K562 (cell line): Measurements from ENCODE around the gene MAST1. TPM values are rescaled to one million over a fixed set of nuclear protein-coding genes. Genes with fewer than 3 reads are reported as not detected.

Experiments used
- ARHGAP35 ChIP-seq: fragments of 450-650 bp; IDR thresholded peaks from 2 replicates; pipeline ENCODE4 v1.6.1; 2018; ENCODE audit not compliant: partially characterized antibody
- CBX1 ChIP-seq: sonication (generic); IDR thresholded peaks from 2 replicates; pipeline ENCODE4 v1.6.1; 2016; ENCODE audit warnings: antibody characterized with exemption, low read depth, mild to moderate bottlenecking
- CHD4 ChIP-seq: fragments of 200-600 bp; sonication (generic); IDR thresholded peaks from 3 replicates; pipeline ENCODE4 v1.6.1; 2012; ENCODE audit warnings: low read depth, mild to moderate bottlenecking, mixed read lengths, low read length, inconsistent platforms; ENCODE audit not compliant: insufficient read depth, insufficient replicate concordance, poor library complexity, severe bottlenecking
- CREB1 ChIP-seq, 2 experiments: sonication (generic) in 1 of 2; formaldehyde crosslinking in 1 of 2; IDR thresholded peaks; 2 replicates each; pipeline versions ENCODE4 v1.6.1 to v1.8.0; 2012 to 2022; ENCODE audit warnings: inconsistent platforms in 1 of 2, mild to moderate bottlenecking in 1 of 2, missing genetic modification reagents in 1 of 2, moderate library complexity in 1 of 2
- ESRRA ChIP-seq: fragments of 450-650 bp; IDR thresholded peaks from 2 replicates; pipeline ENCODE4 v1.6.1; 2014; ENCODE audit warnings: low read depth, mild to moderate bottlenecking, moderate library complexity, borderline replicate concordance
- HMGN3 ChIP-seq: IDR thresholded peaks from 2 replicates; pipeline ENCODE4 v1.6.1; 2011; ENCODE audit warnings: borderline replicate concordance, low read depth, mild to moderate bottlenecking, mixed read lengths, low read length; ENCODE audit not compliant: insufficient read length; ENCODE audit errors: extremely low read depth
- IFI16 ChIP-seq: fragments of 250-450 bp; sonication (Bioruptor Pico); IDR thresholded peaks from 2 replicates; pipeline ENCODE4 v2.1.2; 2022; ENCODE audit warnings: mild to moderate bottlenecking, inconsistent platforms
- KLF1 ChIP-seq: fragments of 450-650 bp; IDR thresholded peaks from 2 replicates; pipeline ENCODE4 v1.6.1; 2016; ENCODE audit warnings: missing genetic modification characterization, missing compliant biosample characterization
- KLF13 ChIP-seq: fragments of 450-650 bp; IDR thresholded peaks from 2 replicates; pipeline ENCODE4 v1.6.1; 2016; ENCODE audit warnings: missing genetic modification characterization, low read depth, mild to moderate bottlenecking, missing compliant biosample characterization, moderate library complexity, borderline replicate concordance
- MTA2 ChIP-seq: fragments of 450-650 bp; IDR thresholded peaks from 2 replicates; pipeline ENCODE4 v1.6.1; 2016; ENCODE audit warnings: low read depth
- MTA3 ChIP-seq: fragments of 450-650 bp; formaldehyde crosslinking; IDR thresholded peaks from 2 replicates; pipeline ENCODE4 v1.6.1; 2017; ENCODE audit warnings: mild to moderate bottlenecking, borderline replicate concordance
- PHTF2 ChIP-seq: fragments of 250-450 bp; sonication (Bioruptor Pico); IDR thresholded peaks from 2 replicates; pipeline ENCODE4 v1.5.0; 2021; ENCODE audit warnings: mild to moderate bottlenecking
- SP2 ChIP-seq: IDR thresholded peaks from 2 replicates; pipeline ENCODE4 v1.6.1; 2011; ENCODE audit warnings: mild to moderate bottlenecking, low read depth, low read length, moderate library complexity; ENCODE audit not compliant: poor library complexity, severe bottlenecking; ENCODE audit errors: extremely low read depth
- TAF7 ChIP-seq: fragments of 450-650 bp; IDR thresholded peaks from 2 replicates; pipeline ENCODE4 v1.6.1; 2016; ENCODE audit warnings: missing genetic modification characterization, missing compliant biosample characterization
- TEAD2 ChIP-seq: fragments of 450-650 bp; IDR thresholded peaks from 2 replicates; pipeline ENCODE4 v1.6.1; 2016; ENCODE audit warnings: missing genetic modification characterization, control low read depth, missing compliant biosample characterization
- ZHX1 ChIP-seq: fragments of 150-350 bp; conservative IDR thresholded peaks from 2 replicates; pipeline ENCODE4 v1.6.1; 2014; ENCODE audit warnings: low read length
- ZNF75A ChIP-seq: fragments of 450-650 bp; formaldehyde crosslinking; IDR thresholded peaks from 2 replicates; pipeline ENCODE4 v1.4.0; 2020; ENCODE audit warnings: mild to moderate bottlenecking
- polyA plus RNA-seq, 8 experiments: library from polyadenylated mRNA; depleted of rRNA in 4 of 8; stranded (reverse) in 5 of 8; unstranded in 3 of 8; fragments of >200 nt; fragmentation: Nextera tagmentation in 2 of 8; fragmentation: Illumina TruSeq in 1 of 8; extraction: Ambion mirVana in 2 of 8; extraction: Trizol in 1 of 8; gene quantifications; 2 replicates each; pipeline versions ENCODE4 v1.2.1 to v1.2.3, GENCODE V29; 2011 to 2014; ENCODE audit warnings: inconsistent platforms in 1 of 8, missing spikeins in 1 of 8
- total RNA-seq, 7 experiments: library from RNA; depleted of rRNA in 6 of 7; stranded (reverse); fragments of >200 nt in 6 of 7; fragmentation: Illumina TruSeq in 2 of 7; extraction: Trizol in 2 of 7; gene quantifications; 2 replicates each; pipeline versions ENCODE4 v1.2.1 to v1.2.3, GENCODE V29; 2011 to 2021; ENCODE audit warnings: low replicate concordance in 1 of 7
- TF ChIP-seq, protein P1 (sequence below): sonication (generic); formaldehyde crosslinking; IDR thresholded peaks from 2 replicates; pipeline ENCODE4 v1.8.0; 2022; ENCODE audit warnings: mild to moderate bottlenecking, missing genetic modification reagents
- TF ChIP-seq, protein P2 (sequence below), 2 experiments: IDR thresholded peaks; 2 replicates each; pipeline ENCODE4 v1.6.1; 2011; ENCODE audit warnings: borderline replicate concordance in 1 of 2, control low read depth in 1 of 2, low read depth in 1 of 2, low read length in 1 of 2, mild to moderate bottlenecking in 1 of 2, mixed read lengths in 1 of 2, moderate library complexity in 1 of 2; ENCODE audit not compliant: insufficient read depth in 1 of 2, insufficient read length in 1 of 2, poor library complexity in 1 of 2, severe bottlenecking in 1 of 2; ENCODE audit errors: extremely low read depth in 1 of 2
- TF ChIP-seq, protein P3 (sequence below): fragments of 250-450 bp; sonication (Bioruptor Pico); IDR thresholded peaks from 2 replicates; pipeline ENCODE4 v1.8.0; 2022; ENCODE audit warnings: inconsistent platforms

The MAST1 gene
- total and polyA plus RNA-seq, 9 of the 15 experiments (the other 6 are each of a cell fraction or from before 2014, with no cell fraction given), result 0.48 to 10.3 (median 3.9) TPM

GRCh38 chr19:12806242-12807081, 31.9 kb upstream of the MAST1 start, which contains the start of gene RNASEH2A (continued):
- TF ChIP-seq, protein P1, sequence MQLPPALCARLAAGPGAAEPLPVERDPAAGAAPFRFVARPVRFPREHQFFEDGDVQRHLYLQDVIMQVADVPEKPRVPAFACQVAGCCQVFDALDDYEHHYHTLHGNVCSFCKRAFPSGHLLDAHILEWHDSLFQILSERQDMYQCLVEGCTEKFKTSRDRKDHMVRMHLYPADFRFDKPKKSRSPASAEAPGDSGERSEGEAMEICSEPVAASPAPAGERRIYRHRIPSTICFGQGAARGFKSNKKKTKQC (CRISPR knock-in tag), result peak; percentile 38; the same call in 1 of the 2 replicates
- peak; percentile 7; the same call in 1 of the 2 replicates for TF ChIP-seq TAF7
- peak; percentile 71; the same call in 1 of the 2 replicates for TF ChIP-seq CBX1
- peak; percentile 42; the same call in 1 of the 2 replicates for TF ChIP-seq ESRRA
- TF ChIP-seq TEAD2, result no peak
- peak; percentile 78; the same call in 1 of the 2 replicates for TF ChIP-seq ZHX1
- TF ChIP-seq HMGN3, result peak; percentile 78
- 0 out of 2 replicates have a peak, but pooled peaks have one; percentile 40 for TF ChIP-seq ZNF75A
- 0 out of 2 replicates have a peak, but pooled peaks have one; percentile 56 for TF ChIP-seq KLF13 (tag)
- peak; percentile 70 for TF ChIP-seq MTA3
- TF ChIP-seq PHTF2 (CRISPR knock-in tag), result no peak
- no peak for TF ChIP-seq MTA2
- TF ChIP-seq, protein P2, sequence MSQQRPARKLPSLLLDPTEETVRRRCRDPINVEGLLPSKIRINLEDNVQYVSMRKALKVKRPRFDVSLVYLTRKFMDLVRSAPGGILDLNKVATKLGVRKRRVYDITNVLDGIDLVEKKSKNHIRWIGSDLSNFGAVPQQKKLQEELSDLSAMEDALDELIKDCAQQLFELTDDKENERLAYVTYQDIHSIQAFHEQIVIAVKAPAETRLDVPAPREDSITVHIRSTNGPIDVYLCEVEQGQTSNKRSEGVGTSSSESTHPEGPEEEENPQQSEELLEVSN (IDR thresholded peaks at IDR 0.05; ENCODE audit: borderline replicate concordance in 1 of 2, extremely low read depth in 1 of 2, insufficient read depth in 1 of 2, insufficient read length in 1 of 2, low read depth in 1 of 2, low read length in 1 of 2, poor library complexity in 1 of 2, severe bottlenecking in 1 of 2), result peak; percentile 95 to 98
- no peak for TF ChIP-seq SP2
- TF ChIP-seq IFI16 (CRISPR knock-in tag), result no peak
- TF ChIP-seq, protein P3, sequence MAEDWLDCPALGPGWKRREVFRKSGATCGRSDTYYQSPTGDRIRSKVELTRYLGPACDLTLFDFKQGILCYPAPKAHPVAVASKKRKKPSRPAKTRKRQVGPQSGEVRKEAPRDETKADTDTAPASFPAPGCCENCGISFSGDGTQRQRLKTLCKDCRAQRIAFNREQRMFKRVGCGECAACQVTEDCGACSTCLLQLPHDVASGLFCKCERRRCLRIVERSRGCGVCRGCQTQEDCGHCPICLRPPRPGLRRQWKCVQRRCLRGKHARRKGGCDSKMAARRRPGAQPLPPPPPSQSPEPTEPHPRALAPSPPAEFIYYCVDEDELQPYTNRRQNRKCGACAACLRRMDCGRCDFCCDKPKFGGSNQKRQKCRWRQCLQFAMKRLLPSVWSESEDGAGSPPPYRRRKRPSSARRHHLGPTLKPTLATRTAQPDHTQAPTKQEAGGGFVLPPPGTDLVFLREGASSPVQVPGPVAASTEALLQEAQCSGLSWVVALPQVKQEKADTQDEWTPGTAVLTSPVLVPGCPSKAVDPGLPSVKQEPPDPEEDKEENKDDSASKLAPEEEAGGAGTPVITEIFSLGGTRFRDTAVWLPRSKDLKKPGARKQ (CRISPR knock-in tag), result no peak
- TF ChIP-seq CREB1 (IDR thresholded peaks at IDR 0.05), result peak; percentile 95
- TF ChIP-seq CREB1 (CRISPR knock-in tag; IDR thresholded peaks at IDR 0.05), result peak; percentile 96
- peak; percentile 98 for TF ChIP-seq KLF1 (tag)
- TF ChIP-seq CHD4, result no peak
- TF ChIP-seq ARHGAP35, result peak; percentile 22
